Stimulated activated CD8-positive, alpha-beta memory T cell treated with anti-CD3 and anti-CD28 coated beads, Interleukin-12 subunit alpha, Interleukin-12 subunit beta, amount 100 ng/mL, for 1 hour (primary cell): ENCODE data around the gene FARSA.
"Not testable (repeated sequence)": the region's sequence is repeated elsewhere in the genome, so short reads cannot be mapped to it uniquely, and the experiment has no call there.

Experiments used
- DNase-seq: peaks from one replicate; pipeline ENCODE4 v3.0.0-alpha.2; 2020; ENCODE audit warnings: low read depth

Gene FARSA

DNA sequence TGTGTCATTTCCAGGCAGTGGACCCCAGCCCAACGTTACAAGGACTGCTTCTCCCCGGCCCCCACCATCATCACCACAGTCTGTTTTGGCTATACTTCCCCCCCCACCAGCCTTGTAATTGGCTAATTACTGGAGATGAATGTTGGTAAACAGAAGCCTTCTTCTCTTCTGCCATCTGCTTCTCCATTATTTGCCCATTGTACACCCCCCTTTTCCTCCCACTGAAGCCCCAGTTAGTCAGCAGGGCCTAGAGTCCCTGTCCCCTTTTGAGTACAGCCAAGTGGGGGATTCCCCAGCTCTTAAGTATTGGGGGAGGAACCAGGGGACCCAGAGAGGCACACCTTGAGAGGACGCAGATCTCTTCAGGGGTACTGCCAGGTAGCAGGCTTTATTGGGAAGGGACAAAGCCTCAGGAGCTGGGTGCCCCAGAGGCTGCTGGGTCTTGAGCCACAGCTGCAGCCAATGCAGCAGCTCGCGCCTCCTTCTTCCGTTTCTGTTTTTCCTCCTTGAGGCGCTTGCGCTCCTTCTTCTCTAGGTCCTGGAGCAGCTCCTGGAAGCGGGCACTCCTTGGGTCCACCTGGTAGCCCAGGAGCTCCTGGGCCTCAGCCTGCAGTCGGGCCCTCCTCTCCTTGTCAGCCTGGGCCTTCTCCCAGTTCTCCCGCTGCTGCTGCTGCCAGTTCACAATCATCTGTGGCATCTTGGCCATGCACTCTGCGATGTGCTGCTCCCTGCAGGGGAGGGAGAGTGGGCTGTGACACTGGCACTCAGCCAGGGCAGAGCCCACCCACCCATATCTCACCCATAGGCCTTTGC lies 20.5 kb upstream of the FARSA start:
- DNase-seq, result no peak

- DNase-seq, result no peak
These were observed 19.8 kb upstream of the FARSA start for GRCh38 chr19:12953138-12953798.

DNA sequence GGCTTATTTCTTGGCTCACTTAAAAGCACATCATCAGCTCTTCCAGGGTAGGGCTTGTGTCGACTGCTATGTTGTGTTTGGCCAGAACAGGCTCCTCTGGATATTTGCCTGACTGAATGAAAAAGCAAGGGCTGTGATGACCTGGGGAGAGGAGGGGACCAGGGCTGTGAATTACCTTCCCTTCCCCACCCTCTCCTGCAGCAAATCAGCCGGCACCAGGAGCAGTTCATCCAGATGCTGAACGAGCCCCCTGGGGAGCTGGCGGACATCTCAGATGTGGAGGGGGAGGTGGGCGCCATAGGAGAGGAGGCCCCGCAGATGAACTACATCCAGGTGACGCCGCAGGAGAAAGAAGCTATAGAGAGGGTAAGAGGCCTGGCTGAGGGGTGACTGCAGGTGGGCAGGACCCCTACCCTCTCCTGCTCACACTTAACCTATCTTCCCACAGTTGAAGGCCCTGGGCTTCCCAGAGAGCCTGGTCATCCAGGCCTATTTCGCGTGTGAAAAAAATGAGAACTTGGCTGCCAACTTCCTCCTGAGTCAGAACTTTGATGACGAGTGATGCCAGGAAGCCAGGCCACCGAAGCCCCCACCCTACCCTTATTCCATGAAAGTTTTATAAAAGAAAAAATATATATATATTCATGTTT lies 19.1 kb upstream of the FARSA start:
- no peak for DNase-seq

DNA sequence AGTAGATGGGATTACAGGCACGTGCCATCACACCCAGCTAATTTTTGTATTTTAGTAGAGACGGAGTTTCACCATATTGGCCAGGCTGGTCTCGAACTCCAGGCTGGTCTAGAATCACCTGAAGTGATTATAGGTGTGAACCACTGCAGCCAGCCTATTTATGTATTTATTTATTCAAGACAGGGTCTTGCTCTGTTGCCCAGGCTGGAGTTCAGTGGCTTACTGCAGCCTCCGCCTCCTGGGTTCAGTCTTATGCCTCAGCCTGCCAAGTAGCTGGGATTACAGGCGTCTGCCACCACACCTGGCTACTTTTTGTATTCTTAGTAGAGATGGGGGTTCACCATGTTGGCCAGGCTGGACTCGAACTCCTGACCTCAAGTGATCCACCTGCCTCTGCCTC lies 18.5 kb upstream of the FARSA start:
- DNase-seq, result not testable (repeated sequence)

DNA sequence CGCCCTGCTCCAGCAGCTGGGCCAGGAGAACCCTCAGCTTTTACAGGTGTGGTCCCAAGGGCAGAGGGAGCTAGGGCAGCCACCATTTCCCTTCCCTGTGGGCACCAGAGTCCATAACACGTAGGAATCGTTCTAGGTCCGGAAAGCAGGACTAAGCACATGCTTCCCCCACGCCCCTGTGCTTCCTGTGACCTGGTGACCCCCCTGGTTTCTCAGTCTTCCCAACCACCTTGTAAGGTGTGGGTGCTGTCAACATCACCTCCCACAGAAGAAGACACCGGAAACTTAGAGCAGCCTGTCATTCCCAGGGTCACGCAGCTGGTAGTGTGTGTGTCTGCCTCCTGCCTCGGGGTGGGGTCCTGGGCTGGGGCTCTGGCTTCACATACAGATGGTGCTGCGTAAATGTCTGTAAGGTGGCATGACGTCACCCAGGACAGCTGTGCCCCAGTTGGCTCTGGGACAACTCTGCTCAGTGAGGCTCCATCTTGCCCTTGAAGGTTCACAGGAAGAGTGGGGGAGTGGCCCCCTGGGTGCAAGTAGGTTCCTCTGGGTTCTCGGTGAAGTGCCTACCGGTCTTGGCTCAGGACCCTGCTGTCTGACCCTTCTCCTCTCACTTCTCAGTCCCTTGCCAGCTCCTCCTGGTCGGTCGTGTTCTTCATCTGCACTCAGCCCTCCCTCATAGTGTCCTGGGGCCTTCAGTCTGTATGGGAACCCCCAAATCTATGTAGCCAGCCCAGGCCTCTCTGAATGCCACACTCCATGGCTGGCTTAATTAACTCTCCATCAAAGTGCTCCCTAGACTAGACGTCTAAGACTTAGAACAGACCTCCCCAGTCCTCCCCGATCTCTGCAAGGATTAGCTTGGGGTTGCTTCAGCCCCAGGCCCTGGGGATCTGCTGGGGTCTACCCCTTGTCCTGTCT lies 16.1 kb upstream of the FARSA start:
- DNase-seq, result no peak

DNA sequence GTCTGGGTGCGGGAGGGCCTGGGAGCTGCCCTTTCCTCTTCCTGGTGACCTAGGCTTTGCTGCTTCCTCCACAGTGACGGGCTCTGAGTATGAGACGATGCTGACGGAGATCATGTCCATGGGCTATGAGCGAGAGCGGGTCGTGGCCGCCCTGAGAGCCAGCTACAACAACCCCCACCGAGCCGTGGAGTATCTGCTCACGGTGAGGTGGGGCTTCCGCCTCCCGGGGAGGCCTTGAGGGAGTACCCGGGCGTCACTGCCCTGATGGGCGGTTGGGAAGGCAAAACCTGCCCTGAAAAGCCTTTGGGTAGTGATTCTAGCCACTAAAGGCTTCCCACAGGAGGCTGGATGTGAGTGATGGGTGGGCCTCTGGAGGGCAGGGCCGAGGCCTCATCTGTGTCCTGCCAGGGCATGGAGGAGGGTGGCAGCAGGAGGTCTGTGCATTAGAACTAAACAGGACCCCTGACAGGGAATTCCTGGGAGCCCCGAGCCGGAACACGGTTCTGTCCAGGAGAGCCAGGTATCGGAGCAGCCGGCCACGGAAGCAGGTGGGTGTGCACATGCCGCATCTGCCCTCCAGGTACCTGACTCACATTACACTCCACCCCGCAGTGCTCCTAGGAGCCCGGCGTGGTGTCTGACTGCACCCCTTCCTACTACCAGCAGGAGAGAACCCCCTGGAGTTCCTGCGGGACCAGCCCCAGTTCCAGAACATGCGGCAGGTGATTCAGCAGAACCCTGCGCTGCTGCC lies 15.3 kb upstream of the FARSA start:
- no peak for DNase-seq

DNA sequence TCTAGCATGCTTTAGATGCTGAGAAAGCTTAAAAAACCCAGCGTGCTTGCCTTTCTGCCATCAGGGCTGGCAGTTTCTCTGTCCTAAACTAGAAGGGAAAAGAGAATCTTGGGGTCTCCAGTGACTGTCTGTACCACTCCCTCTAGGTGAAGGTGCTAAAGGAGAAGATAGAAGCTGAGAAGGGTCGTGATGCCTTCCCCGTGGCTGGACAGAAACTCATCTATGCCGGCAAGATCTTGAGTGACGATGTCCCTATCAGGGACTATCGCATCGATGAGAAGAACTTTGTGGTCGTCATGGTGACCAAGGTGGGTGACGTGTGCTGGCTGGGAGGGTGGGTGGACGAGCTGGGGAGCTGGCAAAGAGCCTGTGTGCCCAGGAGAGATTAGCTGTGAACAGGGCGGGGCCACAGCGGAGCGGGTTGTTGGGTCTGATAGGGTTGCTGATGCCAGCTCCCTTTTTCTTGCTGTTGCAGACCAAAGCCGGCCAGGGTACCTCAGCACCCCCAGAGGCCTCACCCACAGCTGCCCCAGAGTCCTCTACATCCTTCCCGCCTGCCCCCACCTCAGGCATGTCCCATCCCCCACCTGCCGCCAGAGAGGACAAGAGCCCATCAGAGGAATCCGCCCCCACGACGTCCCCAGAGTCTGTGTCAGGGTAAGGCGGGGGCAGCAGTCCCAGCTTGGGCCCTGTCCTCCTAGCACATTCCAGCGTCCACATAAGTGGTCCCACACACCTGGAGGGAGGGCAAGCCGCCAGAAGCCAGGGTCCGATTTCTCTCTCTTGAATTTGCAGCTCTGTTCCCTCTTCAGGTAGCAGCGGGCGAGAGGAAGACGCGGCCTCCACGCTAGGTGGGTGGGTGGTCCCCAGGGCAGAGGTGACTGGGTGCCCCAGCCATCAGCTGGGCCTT lies 14.4 kb upstream of the FARSA start:
- no peak for DNase-seq

- no peak for DNase-seq
These were observed 13.4 kb upstream of the FARSA start for GRCh38 chr19:12946731-12947496.

GRCh38 chr19:12946092-12946721 lies 12.7 kb upstream of the FARSA start:
- no peak for DNase-seq

- peak; percentile 97 for DNase-seq
These were observed 12.1 kb upstream of the FARSA start, which contains the start of gene RAD23A for GRCh38 chr19:12945479-12946091. RAD23A (plus strand) TSS chr19:12945862; CDS start chr19:12945949, 87 bp downstream.

GRCh38 chr19:12944104-12944674 lies 10.7 kb upstream of the FARSA start:
- DNase-seq, result no peak

DNA sequence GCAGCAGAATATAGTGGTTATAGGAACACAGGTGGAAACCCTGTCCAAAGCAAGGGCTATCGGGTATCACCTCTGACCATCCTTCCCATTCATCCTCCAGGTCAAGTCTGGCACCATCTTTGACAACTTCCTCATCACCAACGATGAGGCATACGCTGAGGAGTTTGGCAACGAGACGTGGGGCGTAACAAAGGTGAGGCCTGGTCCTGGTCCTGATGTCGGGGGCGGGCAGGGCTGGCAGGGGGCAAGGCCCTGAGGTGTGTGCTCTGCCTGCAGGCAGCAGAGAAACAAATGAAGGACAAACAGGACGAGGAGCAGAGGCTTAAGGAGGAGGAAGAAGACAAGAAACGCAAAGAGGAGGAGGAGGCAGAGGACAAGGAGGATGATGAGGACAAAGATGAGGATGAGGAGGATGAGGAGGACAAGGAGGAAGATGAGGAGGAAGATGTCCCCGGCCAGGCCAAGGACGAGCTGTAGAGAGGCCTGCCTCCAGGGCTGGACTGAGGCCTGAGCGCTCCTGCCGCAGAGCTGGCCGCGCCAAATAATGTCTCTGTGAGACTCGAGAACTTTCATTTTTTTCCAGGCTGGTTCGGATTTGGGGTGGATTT lies 10.0 kb upstream of the FARSA start:
- DNase-seq, result no peak

GRCh38 chr19:12940897-12941296 lies 7.4 kb upstream of the FARSA start:
- no peak for DNase-seq

DNA sequence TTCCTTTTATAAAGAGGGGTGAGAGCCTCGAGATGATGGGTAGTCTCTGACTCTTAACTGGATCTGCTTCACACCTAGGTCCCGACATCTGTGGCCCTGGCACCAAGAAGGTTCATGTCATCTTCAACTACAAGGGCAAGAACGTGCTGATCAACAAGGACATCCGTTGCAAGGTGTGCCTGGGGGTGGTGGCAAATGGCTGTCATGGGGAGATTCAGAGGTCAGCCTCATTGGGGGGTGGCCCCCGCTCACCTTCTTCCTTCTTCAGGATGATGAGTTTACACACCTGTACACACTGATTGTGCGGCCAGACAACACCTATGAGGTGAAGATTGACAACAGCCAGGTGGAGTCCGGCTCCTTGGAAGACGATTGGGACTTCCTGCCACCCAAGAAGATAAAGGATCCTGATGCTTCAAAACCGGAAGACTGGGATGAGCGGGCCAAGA lies 6.5 kb upstream of the FARSA start:
- no peak for DNase-seq

- DNase-seq, result no peak
These were observed 5.5 kb upstream of the FARSA start for GRCh38 chr19:12938779-12939601.

GRCh38 chr19:12937927-12938778 lies 4.6 kb upstream of the FARSA start, which contains the start of gene CALR:
CALR (plus strand) TSS chr19:12938609; CDS start chr19:12938680, 71 bp downstream.
- peak; percentile 99 for DNase-seq
